ENCODE data around the gene TMEM170A.

TMEM170A gene

DNA sequence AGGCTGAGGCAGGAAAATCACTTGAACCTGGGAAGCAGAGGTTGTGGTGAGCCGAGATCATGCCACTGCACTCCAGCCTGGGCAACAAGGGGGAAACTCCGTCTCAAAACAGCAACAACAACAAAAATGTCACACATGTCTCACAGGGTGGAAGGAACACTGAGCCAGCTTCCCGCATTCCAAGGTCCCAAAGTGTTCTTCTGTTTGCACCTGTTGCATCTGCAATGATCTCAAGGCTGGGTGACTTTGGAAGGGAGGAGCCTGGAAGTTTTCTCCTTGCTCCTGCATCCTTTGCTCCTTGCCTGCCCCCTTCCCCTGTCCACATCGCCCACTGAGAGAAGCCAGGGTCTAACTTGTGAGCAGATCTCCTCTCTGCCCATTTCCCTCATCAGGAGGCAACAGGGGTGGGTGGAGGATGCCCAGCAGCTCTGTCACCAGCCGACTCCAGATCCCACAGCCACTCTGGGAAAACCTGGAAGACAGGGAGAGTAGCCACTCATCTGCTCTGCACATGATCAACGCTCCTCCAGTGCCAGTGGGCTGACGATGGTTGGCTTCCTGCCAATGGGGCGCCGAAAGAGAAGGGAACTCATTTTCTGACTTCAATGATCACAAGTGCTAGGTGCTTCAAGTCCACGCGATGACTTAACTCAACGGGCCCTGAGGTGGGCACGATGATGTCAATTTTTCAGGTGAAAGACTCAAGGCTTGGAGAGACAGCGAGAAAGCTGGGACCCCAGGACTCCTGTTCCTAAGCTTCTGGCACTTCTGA is 18.1 kb upstream of the TMEM170A start:
- Histone ChIP-seq H3K9me3 (ENCODE audit: severe bottlenecking) (no peaks in the 10 kb centered on the region), H3K4me1 (ENCODE audit: insufficient read depth, poor library complexity, severe bottlenecking) (peaks cover 46% of the 10 kb centered on the region), H3K36me3 (ENCODE audit: low read depth) (no peaks in the 10 kb centered on the region), H3K27ac (ENCODE audit: poor library complexity, severe bottlenecking) (peak overlapping the region; percentile 96), H3K4me3 (ENCODE audit: severe bottlenecking) (no peak overlapping the region), H3K27me3 (ENCODE audit: insufficient read depth, poor library complexity, severe bottlenecking) (no peaks in the 10 kb centered on the region)
- no peak for ATAC-seq (ENCODE audit: low read depth)
- no peak for DNase-seq (ENCODE audit: low spot score)
- TF ChIP-seq, protein P1, sequence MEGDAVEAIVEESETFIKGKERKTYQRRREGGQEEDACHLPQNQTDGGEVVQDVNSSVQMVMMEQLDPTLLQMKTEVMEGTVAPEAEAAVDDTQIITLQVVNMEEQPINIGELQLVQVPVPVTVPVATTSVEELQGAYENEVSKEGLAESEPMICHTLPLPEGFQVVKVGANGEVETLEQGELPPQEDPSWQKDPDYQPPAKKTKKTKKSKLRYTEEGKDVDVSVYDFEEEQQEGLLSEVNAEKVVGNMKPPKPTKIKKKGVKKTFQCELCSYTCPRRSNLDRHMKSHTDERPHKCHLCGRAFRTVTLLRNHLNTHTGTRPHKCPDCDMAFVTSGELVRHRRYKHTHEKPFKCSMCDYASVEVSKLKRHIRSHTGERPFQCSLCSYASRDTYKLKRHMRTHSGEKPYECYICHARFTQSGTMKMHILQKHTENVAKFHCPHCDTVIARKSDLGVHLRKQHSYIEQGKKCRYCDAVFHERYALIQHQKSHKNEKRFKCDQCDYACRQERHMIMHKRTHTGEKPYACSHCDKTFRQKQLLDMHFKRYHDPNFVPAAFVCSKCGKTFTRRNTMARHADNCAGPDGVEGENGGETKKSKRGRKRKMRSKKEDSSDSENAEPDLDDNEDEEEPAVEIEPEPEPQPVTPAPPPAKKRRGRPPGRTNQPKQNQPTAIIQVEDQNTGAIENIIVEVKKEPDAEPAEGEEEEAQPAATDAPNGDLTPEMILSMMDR (IDR thresholded peaks at IDR 0.05; ENCODE audit: poor library complexity, severe bottlenecking), result no peak

DNA sequence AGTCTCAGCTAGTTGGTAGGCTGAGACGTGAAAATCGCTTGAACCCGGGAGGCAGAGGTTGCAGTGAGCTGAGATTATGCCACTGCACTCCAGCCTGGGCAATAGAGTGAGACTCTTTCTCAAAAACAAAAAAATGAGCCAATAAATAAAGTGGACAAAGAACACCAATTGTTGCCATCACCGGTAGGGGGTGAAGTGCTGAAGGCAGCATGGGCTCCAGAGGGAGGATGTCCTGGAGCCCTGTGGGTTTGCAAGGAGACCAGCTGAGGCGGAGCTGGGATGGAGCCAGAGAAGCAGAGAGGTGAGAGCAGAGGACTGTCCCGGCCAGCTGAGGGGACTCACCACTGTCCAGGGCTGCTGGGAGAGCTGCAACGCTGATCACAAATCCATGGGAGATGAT is 17.0 kb upstream of the TMEM170A start:
- Histone ChIP-seq H3K27ac (ENCODE audit: poor library complexity, severe bottlenecking) (no peak overlapping the region), H3K4me1 (ENCODE audit: insufficient read depth, poor library complexity, severe bottlenecking) (peaks cover 53% of the 10 kb centered on the region), H3K9me3 (ENCODE audit: severe bottlenecking) (no peaks in the 10 kb centered on the region), H3K27me3 (ENCODE audit: insufficient read depth, poor library complexity, severe bottlenecking) (no peaks in the 10 kb centered on the region), H3K4me3 (ENCODE audit: severe bottlenecking) (no peak overlapping the region), H3K36me3 (ENCODE audit: low read depth) (no peaks in the 10 kb centered on the region)
- ATAC-seq (ENCODE audit: low read depth), result no peak
- TF ChIP-seq, protein P1 (IDR thresholded peaks at IDR 0.05; ENCODE audit: poor library complexity, severe bottlenecking), result no peak
- DNase-seq (ENCODE audit: low spot score), result no peak

DNA sequence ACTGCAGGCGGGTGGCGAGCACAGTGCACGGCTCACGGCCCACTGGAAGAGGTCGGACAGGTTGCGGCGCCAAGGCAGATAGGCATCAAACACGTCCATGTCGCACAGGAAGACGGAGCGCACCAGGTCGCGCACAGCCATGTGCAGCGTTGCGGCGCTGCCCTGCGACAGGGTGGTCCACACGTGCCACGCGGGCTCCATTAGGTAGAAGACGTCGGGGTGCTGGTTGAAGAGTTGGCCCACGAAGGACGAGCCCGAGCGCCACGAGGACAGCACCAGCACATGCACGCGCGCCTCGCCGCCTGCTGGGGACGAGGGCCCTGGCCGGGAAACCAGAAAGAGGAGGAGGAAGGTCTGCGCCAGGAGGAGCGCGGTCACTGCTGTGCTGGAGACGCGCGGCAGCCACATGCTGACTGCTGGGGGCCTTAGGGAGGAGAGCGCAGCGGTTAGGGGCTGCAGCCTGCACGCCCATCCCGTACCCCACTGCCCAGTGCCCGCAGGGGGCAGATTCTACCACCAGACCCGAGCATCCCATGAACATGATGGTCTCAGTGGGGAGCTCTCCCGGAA is 15.0 kb upstream of the TMEM170A start:
- TF ChIP-seq, protein P1 (IDR thresholded peaks at IDR 0.05; ENCODE audit: poor library complexity, severe bottlenecking), result no peak
- H3K36me3 ChIP-seq (ENCODE audit: low read depth), result no peaks in the 10 kb centered on the region
- DNase-seq (ENCODE audit: low spot score) (no peak), ATAC-seq (ENCODE audit: low read depth) (no peak)
- H3K27ac ChIP-seq (ENCODE audit: poor library complexity, severe bottlenecking), result no peak overlapping the region
- H3K4me3 ChIP-seq (ENCODE audit: severe bottlenecking), result no peak overlapping the region
- H3K4me1 ChIP-seq (ENCODE audit: insufficient read depth, poor library complexity, severe bottlenecking), result peaks cover 37% of the 10 kb centered on the region
- H3K27me3 ChIP-seq (ENCODE audit: insufficient read depth, poor library complexity, severe bottlenecking), result no peaks in the 10 kb centered on the region
- no peaks in the 10 kb centered on the region for H3K9me3 ChIP-seq (ENCODE audit: severe bottlenecking)

DNA sequence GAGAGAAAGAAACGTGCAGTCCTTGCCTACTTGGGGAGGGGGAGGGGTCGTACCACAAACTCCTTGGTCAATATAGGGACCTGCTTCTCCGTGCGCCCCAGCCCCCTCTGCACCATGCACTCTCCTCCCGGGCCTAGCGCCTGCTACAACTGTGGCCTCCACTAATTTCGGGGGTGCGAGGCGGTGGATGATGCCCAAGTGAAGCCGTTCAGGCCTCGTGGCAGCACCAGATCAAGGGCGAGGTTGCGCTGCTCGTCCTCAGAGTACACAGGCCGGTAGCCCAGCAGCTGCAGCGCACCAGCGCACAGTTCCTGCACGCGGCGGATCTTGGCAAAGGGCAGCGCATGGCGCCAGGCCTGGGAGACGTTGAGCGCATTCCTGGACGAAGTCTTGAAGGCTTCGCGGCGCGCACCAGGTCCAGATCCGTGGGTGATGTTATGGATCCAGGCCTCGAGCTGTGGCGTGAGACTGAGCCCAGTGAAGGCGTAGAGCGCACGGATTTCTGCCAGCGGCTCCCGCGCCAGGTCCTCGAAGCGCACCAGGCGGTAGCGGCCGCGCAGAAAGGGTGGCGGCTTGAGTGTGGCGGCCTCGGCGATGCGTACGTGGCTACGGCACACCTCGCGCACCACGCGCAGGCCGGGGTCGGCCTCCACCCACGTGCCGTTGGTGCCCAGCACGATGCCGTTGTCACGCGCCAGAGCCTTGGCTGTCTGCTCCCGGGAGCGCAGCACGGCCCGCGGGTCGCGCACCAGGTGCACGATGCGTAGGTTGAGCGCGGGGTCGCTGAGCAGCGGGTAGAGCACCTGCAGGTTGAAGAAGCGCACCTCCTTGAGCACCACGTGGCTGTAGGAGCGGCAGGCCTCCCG is 14.2 kb upstream of the TMEM170A start:
- no peaks in the 10 kb centered on the region for H3K36me3 ChIP-seq (ENCODE audit: low read depth)
- H3K4me1 ChIP-seq (ENCODE audit: insufficient read depth, poor library complexity, severe bottlenecking), result peaks cover 29% of the 10 kb centered on the region
- H3K27me3 ChIP-seq (ENCODE audit: insufficient read depth, poor library complexity, severe bottlenecking), result no peaks in the 10 kb centered on the region
- DNase-seq (ENCODE audit: low spot score), result no peak
- TF ChIP-seq, protein P1 (IDR thresholded peaks at IDR 0.05; ENCODE audit: poor library complexity, severe bottlenecking), result no peak
- H3K9me3 ChIP-seq (ENCODE audit: severe bottlenecking), result no peaks in the 10 kb centered on the region
- no peak overlapping the region for H3K27ac ChIP-seq (ENCODE audit: poor library complexity, severe bottlenecking)
- no peak overlapping the region for H3K4me3 ChIP-seq (ENCODE audit: severe bottlenecking)
- ATAC-seq (ENCODE audit: low read depth), result no peak
